Measurements from ENCODE around the gene MKS1.

GRCh38 chr17:58195518-58196123 is 23.4 kb downstream of the MKS1 start:
- no peak for TF ChIP-seq CTCF (IDR thresholded peaks at IDR 0.05)
- no peak for TF ChIP-seq POLR2AphosphoS5 (IDR thresholded peaks at IDR 0.05)
- TF ChIP-seq POLR2A (IDR thresholded peaks at IDR 0.05), result no peak
- no peak for TF ChIP-seq EP300 (IDR thresholded peaks at IDR 0.05; ENCODE audit: low read depth)
